AG09319 (cell line): ENCODE results near the gene IL2RG.

Source experiments
- DNase-seq: peaks from one replicate; pipeline ENCODE4 v3.0.0-alpha.2; 2010; ENCODE audit warnings: low read depth; ENCODE audit errors: extremely low read depth
- CTCF ChIP-seq: IDR thresholded peaks from 2 replicates; pipeline ENCODE4 v1.5.1; 2011; ENCODE audit warnings: low read depth, mild to moderate bottlenecking, inconsistent platforms, low read length, moderate library complexity

IL2RG gene

GRCh38 chrX:71128166-71128833, 16.9 kb upstream of the IL2RG start:
- no peak for TF ChIP-seq CTCF
- DNase-seq: no peak

DNA sequence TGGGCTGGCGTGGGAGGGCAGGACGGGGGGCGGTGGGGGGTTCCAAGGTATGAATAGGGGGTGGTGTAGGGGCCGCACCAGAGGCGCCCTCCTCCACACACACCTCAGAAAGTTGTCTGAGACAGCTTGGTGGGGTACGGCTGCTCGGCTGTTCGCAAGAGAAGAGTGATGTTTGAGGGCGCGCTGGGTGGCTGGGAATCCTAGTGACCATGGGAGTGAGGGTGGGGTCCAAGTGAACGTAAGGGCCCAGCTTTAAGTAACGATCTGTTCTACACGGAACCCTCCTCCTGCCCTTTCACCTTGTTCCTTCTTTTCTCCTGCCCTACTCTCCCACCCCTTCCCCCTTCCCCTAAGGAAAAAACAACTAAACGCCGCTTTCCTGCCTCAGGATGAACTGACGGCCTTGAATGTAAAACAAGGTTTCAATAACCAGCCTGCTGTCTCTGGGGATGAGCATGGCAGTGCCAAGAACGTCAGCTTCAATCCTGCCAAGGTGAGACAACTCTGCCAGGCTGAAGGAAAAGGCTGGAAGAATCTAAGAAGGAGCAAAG, 7.7 kb upstream of the IL2RG start:
- no peak for DNase-seq
- TF ChIP-seq CTCF: no peak

DNA sequence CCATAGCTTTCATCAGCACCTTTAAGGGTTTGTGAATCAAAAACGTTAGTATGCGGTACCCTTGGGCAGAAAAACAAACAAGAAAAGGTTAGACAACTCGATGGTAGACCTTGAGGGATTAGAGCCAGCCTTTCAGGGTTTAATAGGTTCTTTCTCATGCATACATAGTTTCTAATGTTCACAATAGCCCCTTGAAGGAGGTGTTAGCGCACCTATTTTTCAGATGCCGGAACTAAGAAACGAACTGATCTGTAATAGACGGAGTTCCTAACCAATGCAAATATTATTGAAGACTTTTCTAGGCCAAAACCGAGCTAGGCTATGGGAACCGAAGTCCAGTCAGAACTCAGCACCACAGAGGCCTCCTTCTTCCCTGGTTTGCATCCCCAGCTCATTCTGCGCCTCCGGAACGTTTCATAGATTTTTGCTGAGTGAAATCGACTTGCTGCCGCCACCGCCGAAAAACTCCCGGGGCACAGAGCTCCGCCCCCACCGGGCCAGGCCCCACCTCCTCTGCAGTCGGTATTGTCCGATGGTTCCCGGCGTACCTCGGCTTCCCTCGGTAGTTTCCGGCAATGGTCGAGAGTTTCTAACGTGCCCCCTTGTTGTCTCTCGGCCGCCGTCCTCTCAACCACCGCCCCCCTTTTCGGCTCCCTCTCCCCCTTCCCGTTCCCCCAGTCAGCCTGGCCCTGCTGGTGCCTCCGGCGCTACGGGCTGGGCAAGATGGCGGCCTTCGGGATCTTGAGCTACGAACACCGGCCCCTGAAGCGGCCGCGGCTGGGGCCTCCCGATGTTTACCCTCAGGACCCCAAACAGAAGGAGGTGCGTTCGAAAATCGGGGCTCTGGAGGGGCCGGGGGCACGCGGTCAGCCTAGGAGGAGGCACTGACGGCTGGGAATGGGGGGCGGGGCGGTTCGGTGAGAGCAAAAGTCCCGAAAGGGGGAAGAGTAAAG, 6.9 kb upstream of the IL2RG start, which contains the start of gene MED12:
Gene MED12, plus strand, starts transcription at position 565 of the 953 bp plus-strand sequence. Its CDS starts 159 bp downstream, at position 724.
- no peak for TF ChIP-seq CTCF
- DNase-seq: peak; percentile 44

DNA sequence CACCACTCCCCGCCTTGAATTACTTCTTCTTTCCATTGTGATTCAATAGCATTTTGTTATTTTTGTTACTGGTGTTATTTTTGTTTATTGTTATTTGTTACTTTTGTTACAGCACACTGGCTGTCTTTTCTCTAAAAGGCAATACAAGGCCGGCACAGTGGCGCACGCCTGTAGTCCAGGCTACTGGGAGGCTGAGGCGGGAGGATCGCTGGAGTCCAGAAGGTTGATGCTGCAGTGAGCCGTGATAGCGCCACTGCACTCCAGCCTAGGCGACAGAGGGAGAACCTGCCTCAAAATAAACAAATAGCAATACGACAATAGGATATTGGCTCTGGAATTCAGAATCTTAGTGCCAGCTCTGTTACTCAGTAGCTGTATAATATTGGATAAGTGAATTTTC, 6.0 kb upstream of the IL2RG start:
- DNase-seq: no peak
- TF ChIP-seq CTCF: no peak

GRCh38 chrX:71111921-71112431, 599 bp upstream of the IL2RG start:
- DNase-seq: no peak
- no peak for TF ChIP-seq CTCF

DNA sequence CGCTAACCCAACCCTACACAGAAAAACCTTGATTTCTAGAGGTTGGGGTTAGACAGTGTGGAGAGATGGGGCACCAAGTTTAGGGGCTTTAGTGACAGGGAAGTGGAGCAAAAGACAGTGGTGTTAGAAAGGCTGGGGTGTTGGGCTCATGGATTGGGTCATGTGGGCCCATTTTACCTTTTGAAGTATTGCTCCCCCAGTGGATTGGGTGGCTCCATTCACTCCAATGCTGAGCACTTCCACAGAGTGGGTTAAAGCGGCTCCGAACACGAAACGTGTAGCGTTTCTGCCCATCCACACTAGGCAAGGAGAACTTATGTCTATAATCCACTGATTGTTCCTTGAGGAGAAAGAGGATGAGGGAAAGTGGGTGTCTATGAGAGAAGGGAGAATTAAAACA, 2.3 kb downstream of the IL2RG start:
- no peak for TF ChIP-seq CTCF
- no peak for DNase-seq
